Measurements from ENCODE around the gene TM9SF1. TPM values are rescaled to one million over a fixed set of nuclear protein-coding genes. Genes with fewer than 3 reads are reported as not detected.

TM9SF1 gene
- total RNA-seq, 2 experiments from 2014 or later = 12.9 to 13.0 TPM

GRCh38 chr14:24238123-24238522 lies 42.9 kb upstream of the TM9SF1 start:
- Histone ChIP-seq H3K4me3 (ENCODE audit: low read length) (no peak overlapping the region), H3K27me3 (ENCODE audit: control insufficient read depth in 1 of 2, insufficient read depth in 2 of 2, low read length in 2 of 2) (no peaks in the 10 kb centered on the region), H3K27ac (ENCODE audit: low read depth in 1 of 2, low read length in 2 of 2) (no peak overlapping the region), H3K36me3 (ENCODE audit: insufficient read depth, low read length) (peaks cover 74% of the 10 kb centered on the region), H3K4me1 (ENCODE audit: insufficient read depth, low read length) (peaks cover 57% of the 10 kb centered on the region), H3K9me3 (ENCODE audit: control insufficient read depth in 1 of 2, insufficient read depth in 1 of 2, low read length in 2 of 2) (no peaks in the 10 kb centered on the region)
- DNase-seq (no peak), ATAC-seq (ENCODE audit: poor library complexity) (no peak)
- Mint-ChIP-seq H3K27me3 (no peaks in the 10 kb centered on the region), H3K4me3 (peak overlapping the region; percentile 15), H3K4me1 (ENCODE audit: low read depth) (peaks cover 84% of the 10 kb centered on the region), H3K27ac (peak overlapping the region; percentile 31), H3K36me3 (ENCODE audit: low read depth) (peaks cover 90% of the 10 kb centered on the region), H3K9me3 (no peaks in the 10 kb centered on the region)
- TF ChIP-seq, protein P1, sequence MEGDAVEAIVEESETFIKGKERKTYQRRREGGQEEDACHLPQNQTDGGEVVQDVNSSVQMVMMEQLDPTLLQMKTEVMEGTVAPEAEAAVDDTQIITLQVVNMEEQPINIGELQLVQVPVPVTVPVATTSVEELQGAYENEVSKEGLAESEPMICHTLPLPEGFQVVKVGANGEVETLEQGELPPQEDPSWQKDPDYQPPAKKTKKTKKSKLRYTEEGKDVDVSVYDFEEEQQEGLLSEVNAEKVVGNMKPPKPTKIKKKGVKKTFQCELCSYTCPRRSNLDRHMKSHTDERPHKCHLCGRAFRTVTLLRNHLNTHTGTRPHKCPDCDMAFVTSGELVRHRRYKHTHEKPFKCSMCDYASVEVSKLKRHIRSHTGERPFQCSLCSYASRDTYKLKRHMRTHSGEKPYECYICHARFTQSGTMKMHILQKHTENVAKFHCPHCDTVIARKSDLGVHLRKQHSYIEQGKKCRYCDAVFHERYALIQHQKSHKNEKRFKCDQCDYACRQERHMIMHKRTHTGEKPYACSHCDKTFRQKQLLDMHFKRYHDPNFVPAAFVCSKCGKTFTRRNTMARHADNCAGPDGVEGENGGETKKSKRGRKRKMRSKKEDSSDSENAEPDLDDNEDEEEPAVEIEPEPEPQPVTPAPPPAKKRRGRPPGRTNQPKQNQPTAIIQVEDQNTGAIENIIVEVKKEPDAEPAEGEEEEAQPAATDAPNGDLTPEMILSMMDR (IDR thresholded peaks at IDR 0.05) = no peak
- ChIA-PET CTCF (interaction anchor here (3.3 kb wide), 1 partner anchor 22 kb away, joined by 14 read pairs; the partner anchor contains the start of gene MDP1), POLR2A (interaction anchor here (0.5 to 2.6 kb wide), 7 partner anchors 9 to 97 kb away, joined by 3 to 11 read pairs (median 3); partner anchors contain the start of genes EMC9, MDP1 and TM9SF1)
- intact Hi-C loops (cut with DNase I, micrococcal nuclease) = no loop called here

GRCh38 chr14:24237463-24237955 lies 42.3 kb upstream of the TM9SF1 start:
- POLR2A ChIA-PET = interaction anchor here (0.8 to 2.6 kb wide), 6 partner anchors 10 to 96 kb away, joined by 3 to 11 read pairs (median 4); partner anchors contain the start of genes EMC9, MDP1 and TM9SF1

GRCh38 chr14:24236689-24237462 lies 41.6 kb upstream of the TM9SF1 start:
- no peak for DNase-seq
- Histone ChIP-seq H3K4me1 (ENCODE audit: insufficient read depth, low read length) (peaks cover 55% of the 10 kb centered on the region), H3K4me3 (ENCODE audit: low read length) (no peak overlapping the region)

More at GRCh38 chr14:24237463-24237955, 42.3 kb upstream of the TM9SF1 start:
- intact Hi-C loops (cut with DNase I, micrococcal nuclease) = no loop called here
- DNase-seq (no peak), ATAC-seq (ENCODE audit: poor library complexity) (no peak)
- no peaks in the 10 kb centered on the region for H3K27me3 Mint-ChIP-seq
- no peak overlapping the region for H3K4me3 ChIP-seq (ENCODE audit: low read length)
- TF ChIP-seq, protein P1 (IDR thresholded peaks at IDR 0.05) = no peak
- H3K9me3 ChIP-seq (ENCODE audit: control insufficient read depth in 1 of 2, insufficient read depth in 1 of 2, low read length in 2 of 2) = no peaks in the 10 kb centered on the region
- H3K27me3 ChIP-seq (ENCODE audit: control insufficient read depth in 1 of 2, insufficient read depth in 2 of 2, low read length in 2 of 2) = no peaks in the 10 kb centered on the region
- H3K4me1 Mint-ChIP-seq (ENCODE audit: low read depth) = peaks cover 87% of the 10 kb centered on the region
- H3K9me3 Mint-ChIP-seq = no peaks in the 10 kb centered on the region
- H3K4me3 Mint-ChIP-seq = peak overlapping the region; percentile 32
- H3K4me1 ChIP-seq (ENCODE audit: insufficient read depth, low read length) = peaks cover 56% of the 10 kb centered on the region
- CTCF ChIA-PET = interaction anchor here (3.3 kb wide), 1 partner anchor 22 kb away, joined by 14 read pairs; the partner anchor contains the start of gene MDP1
- peak overlapping the region; percentile 31 for H3K27ac Mint-ChIP-seq
- H3K27ac ChIP-seq (ENCODE audit: low read depth in 1 of 2, low read length in 2 of 2) = no peak overlapping the region
- H3K36me3 ChIP-seq (ENCODE audit: insufficient read depth, low read length) = peaks cover 74% of the 10 kb centered on the region
- peaks cover 91% of the 10 kb centered on the region for H3K36me3 Mint-ChIP-seq (ENCODE audit: low read depth)

More at GRCh38 chr14:24236689-24237462, 41.6 kb upstream of the TM9SF1 start:
- Mint-ChIP-seq H3K27ac (peak overlapping the region; percentile 93), H3K27me3 (no peaks in the 10 kb centered on the region), H3K4me1 (ENCODE audit: low read depth) (peaks cover 87% of the 10 kb centered on the region), H3K4me3 (peak overlapping the region; percentile 32), H3K36me3 (ENCODE audit: low read depth) (peaks cover 91% of the 10 kb centered on the region), H3K9me3 (no peaks in the 10 kb centered on the region)
- no peaks in the 10 kb centered on the region for H3K27me3 ChIP-seq (ENCODE audit: control insufficient read depth in 1 of 2, insufficient read depth in 2 of 2, low read length in 2 of 2)
- intact Hi-C loops (cut with DNase I, micrococcal nuclease) = no loop called here
- POLR2A ChIA-PET = interaction anchor here (0.6 to 2.6 kb wide), 7 partner anchors 20 to 95 kb away, joined by 3 to 11 read pairs (median 3); partner anchors contain the start of genes EMC9, MDP1, RABGGTA and TM9SF1
- H3K36me3 ChIP-seq (ENCODE audit: insufficient read depth, low read length) = peaks cover 74% of the 10 kb centered on the region
- H3K27ac ChIP-seq (ENCODE audit: low read depth in 1 of 2, low read length in 2 of 2) = no peak overlapping the region
- H3K9me3 ChIP-seq (ENCODE audit: control insufficient read depth in 1 of 2, insufficient read depth in 1 of 2, low read length in 2 of 2) = no peaks in the 10 kb centered on the region
- no peak for ATAC-seq (ENCODE audit: poor library complexity)
- TF ChIP-seq, protein P1 (IDR thresholded peaks at IDR 0.05) = no peak
- CTCF ChIA-PET = interaction anchor here (3.3 kb wide), 1 partner anchor 21 kb away, joined by 14 read pairs; the partner anchor contains the start of gene MDP1
